Measurements from ENCODE around the gene STX12.
A peak's percentile ranks its signal among the peaks of the same experiment; 100 is the strongest.

The STX12 gene

GRCh38 chr1:27872059-27872801 lies 99.2 kb downstream of the STX12 start, which contains the start of gene THEMIS2:
Gene THEMIS2 (plus strand): TSS chr1:27872544. CDS start chr1:27872572, 28 bp downstream.
- Histone ChIP-seq H3K27me3 (ENCODE audit: insufficient read depth, low read length, poor library complexity, severe bottlenecking) (no peaks in the 10 kb centered on the region), H3K4me1 (ENCODE audit: insufficient read depth, low read length, poor library complexity, severe bottlenecking) (peaks cover 22% of the 10 kb centered on the region), H3K36me3 (ENCODE audit: insufficient read depth, low read length) (no peaks in the 10 kb centered on the region), H2AFZ (ENCODE audit: low read length) (peak within 1 kb of the TSS; percentile 78), H4K20me1 (ENCODE audit: insufficient read depth, low read length, poor library complexity, severe bottlenecking) (no peaks in the 10 kb centered on the region), H3K9me3 (ENCODE audit: insufficient read depth, low read depth, low read length) (no peaks in the 10 kb centered on the region), H3K4me2 (ENCODE audit: low read depth, low read length, poor library complexity, severe bottlenecking) (peak within 1 kb of the TSS; percentile 64), H3K4me3 (ENCODE audit: low read length, poor library complexity, severe bottlenecking) (peak within 1 kb of the TSS; percentile 74), H3K9ac (ENCODE audit: low read depth, low read length, poor library complexity, severe bottlenecking) (no peak within 1 kb of the TSS), H3K9me2 (replicated peaks; ENCODE audit: low read depth, low read length) (no peaks in the 10 kb centered on the region), H3F3A (ENCODE audit: low read depth) (no peaks in the 10 kb centered on the region), H3K79me2 (ENCODE audit: insufficient read depth, low read length) (no peaks in the 10 kb centered on the region)
- TF ChIP-seq CTCF (conservative IDR thresholded peaks at IDR 0.05; ENCODE audit: low read length): no peak
- no peak for TF ChIP-seq EZH2phosphoT487 (IDR thresholded peaks at IDR 0.05; ENCODE audit: borderline replicate concordance)

- Histone ChIP-seq H3K4me3 (ENCODE audit: low read length, poor library complexity, severe bottlenecking) (peak overlapping the region; percentile 74), H3K4me1 (ENCODE audit: insufficient read depth, low read length, poor library complexity, severe bottlenecking) (peaks cover 22% of the 10 kb centered on the region), H3K36me3 (ENCODE audit: insufficient read depth, low read length) (no peaks in the 10 kb centered on the region), H3K9ac (ENCODE audit: low read depth, low read length, poor library complexity, severe bottlenecking) (no peak overlapping the region), H3F3A (ENCODE audit: low read depth) (no peaks in the 10 kb centered on the region), H3K79me2 (ENCODE audit: insufficient read depth, low read length) (no peaks in the 10 kb centered on the region), H3K27me3 (ENCODE audit: insufficient read depth, low read length, poor library complexity, severe bottlenecking) (no peaks in the 10 kb centered on the region), H3K9me2 (replicated peaks; ENCODE audit: low read depth, low read length) (no peaks in the 10 kb centered on the region), H2AFZ (ENCODE audit: low read length) (peak overlapping the region; percentile 78), H3K9me3 (ENCODE audit: insufficient read depth, low read depth, low read length) (no peaks in the 10 kb centered on the region), H4K20me1 (ENCODE audit: insufficient read depth, low read length, poor library complexity, severe bottlenecking) (no peaks in the 10 kb centered on the region), H3K4me2 (ENCODE audit: low read depth, low read length, poor library complexity, severe bottlenecking) (peak overlapping the region; percentile 64)
- TF ChIP-seq CTCF (conservative IDR thresholded peaks at IDR 0.05; ENCODE audit: low read length) (no peak), EZH2phosphoT487 (IDR thresholded peaks at IDR 0.05; ENCODE audit: borderline replicate concordance) (no peak)
Observed at GRCh38 chr1:27872802-27873551, 100.0 kb downstream of the STX12 start.

- no peaks in the 10 kb centered on the region for H3K9me3 ChIP-seq (ENCODE audit: insufficient read depth, low read depth, low read length)
- H3K4me2 ChIP-seq (ENCODE audit: low read depth, low read length, poor library complexity, severe bottlenecking): no peak overlapping the region
- H2AFZ ChIP-seq (ENCODE audit: low read length): no peak overlapping the region
- H3K27me3 ChIP-seq (ENCODE audit: insufficient read depth, low read length, poor library complexity, severe bottlenecking): no peaks in the 10 kb centered on the region
- no peaks in the 10 kb centered on the region for H3K9me2 ChIP-seq (replicated peaks; ENCODE audit: low read depth, low read length)
- no peak overlapping the region for H3K4me3 ChIP-seq (ENCODE audit: low read length, poor library complexity, severe bottlenecking)
- H3K4me1 ChIP-seq (ENCODE audit: insufficient read depth, low read length, poor library complexity, severe bottlenecking): peaks cover 14% of the 10 kb centered on the region
- H4K20me1 ChIP-seq (ENCODE audit: insufficient read depth, low read length, poor library complexity, severe bottlenecking): no peaks in the 10 kb centered on the region
- H3K36me3 ChIP-seq (ENCODE audit: insufficient read depth, low read length): no peaks in the 10 kb centered on the region
- TF ChIP-seq EZH2phosphoT487 (IDR thresholded peaks at IDR 0.05; ENCODE audit: borderline replicate concordance) (no peak), CTCF (conservative IDR thresholded peaks at IDR 0.05; ENCODE audit: low read length) (no peak)
- H3K79me2 ChIP-seq (ENCODE audit: insufficient read depth, low read length): no peaks in the 10 kb centered on the region
- H3F3A ChIP-seq (ENCODE audit: low read depth): no peaks in the 10 kb centered on the region
- no peak overlapping the region for H3K9ac ChIP-seq (ENCODE audit: low read depth, low read length, poor library complexity, severe bottlenecking)
Observed at GRCh38 chr1:27873671-27874384, 100.8 kb downstream of the STX12 start.
